Activated T-cell treated with anti-CD3 and anti-CD28 coated beads for 24 hours (primary cell): ENCODE data around the gene ADRA2A.

Source experiments
- DNase-seq: peaks from one replicate; pipeline ENCODE4 v3.0.0-alpha.2; 2020; ENCODE audit warnings: low read depth

The ADRA2A gene

DNA sequence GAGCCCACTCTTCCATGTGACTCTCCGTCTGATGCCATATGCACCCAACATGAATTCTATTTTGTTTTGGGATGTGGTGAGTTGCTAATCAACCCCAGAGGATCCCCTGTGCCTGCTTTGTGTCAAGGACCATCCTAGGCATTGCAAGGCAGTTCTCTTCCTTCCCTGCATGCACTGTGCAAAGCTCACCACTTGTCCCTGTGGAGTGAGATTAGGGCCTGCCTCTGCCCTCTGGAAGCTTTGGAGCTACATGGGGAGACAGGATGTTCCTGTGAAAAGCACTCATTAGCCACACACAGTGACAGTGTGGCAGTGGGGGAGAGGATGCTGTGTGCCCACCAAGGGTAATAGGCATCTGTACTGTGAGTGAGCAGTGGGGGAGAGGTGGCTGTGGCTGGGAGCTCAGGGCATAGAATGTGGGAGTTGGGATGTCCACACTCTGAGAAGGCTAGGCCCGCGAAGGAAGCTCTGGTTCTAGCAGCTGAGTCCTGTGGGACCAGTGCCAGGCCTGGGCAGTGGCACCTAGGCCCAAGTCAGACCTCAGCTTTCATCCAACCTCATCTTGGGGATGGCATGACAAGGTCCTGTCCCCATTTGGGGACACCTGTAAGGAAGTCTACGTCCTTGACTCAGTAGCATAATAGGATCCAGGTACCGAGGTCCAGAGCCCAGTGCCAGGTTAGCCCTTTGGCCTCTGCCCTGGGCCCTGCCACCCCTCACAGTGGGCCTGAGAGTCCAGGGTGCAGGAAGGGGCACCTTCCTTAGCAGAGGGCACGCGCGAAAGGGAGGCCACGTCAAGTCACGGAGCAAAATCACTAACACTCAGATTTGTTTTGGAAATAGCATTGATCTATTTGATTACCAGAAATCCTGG lies 6.6 kb downstream of the ADRA2A start:
- no peak for DNase-seq

GRCh38 chr10:111084366-111085255 lies 7.8 kb downstream of the ADRA2A start:
- no peak for DNase-seq

GRCh38 chr10:111085690-111086353 lies 9.0 kb downstream of the ADRA2A start:
- no peak for DNase-seq

DNA sequence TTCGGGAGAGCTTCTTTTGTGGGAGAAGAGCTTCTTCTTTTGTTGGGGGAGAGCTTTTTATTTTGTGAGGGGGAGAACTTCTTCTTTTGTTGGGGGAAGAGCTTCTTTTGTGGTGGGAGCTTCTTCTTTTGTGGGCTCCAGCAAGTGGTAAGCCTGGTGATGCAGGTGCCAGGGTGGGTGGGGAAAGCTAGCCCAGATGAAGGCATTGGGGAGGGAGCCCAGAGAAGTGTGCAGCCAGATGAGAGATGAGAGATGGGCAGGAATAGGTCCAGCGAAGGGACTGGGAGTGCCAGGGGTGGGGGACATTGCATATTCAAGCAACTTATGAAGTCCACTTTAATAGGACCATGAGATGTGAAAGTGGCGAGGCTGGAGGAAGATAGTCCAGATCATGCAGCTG lies 9.7 kb downstream of the ADRA2A start:
- DNase-seq: no peak

DNA sequence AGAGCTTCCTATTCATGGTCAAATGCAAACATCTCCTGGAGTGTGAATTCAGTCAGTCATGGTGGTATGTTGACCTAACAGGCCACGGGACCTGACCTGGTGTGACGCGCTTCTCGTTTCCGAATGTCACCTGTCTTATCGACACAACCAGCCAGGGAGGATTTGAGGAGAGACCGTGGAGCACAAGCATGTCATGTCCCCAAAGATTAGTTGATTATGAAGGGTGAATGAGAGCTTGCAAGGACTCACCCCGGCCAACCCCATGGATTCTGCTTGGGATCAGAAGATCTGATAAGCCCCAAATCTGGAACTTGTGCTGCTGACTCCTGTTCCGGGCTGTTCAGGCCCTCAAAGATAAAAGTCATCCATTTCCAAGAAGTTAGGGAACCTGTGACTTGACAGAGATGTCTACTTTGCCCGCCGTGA lies 10.5 kb downstream of the ADRA2A start:
- DNase-seq: no peak

- DNase-seq: no peak
Observed at GRCh38 chr10:111087968-111088505, 11.2 kb downstream of the ADRA2A start.

DNA sequence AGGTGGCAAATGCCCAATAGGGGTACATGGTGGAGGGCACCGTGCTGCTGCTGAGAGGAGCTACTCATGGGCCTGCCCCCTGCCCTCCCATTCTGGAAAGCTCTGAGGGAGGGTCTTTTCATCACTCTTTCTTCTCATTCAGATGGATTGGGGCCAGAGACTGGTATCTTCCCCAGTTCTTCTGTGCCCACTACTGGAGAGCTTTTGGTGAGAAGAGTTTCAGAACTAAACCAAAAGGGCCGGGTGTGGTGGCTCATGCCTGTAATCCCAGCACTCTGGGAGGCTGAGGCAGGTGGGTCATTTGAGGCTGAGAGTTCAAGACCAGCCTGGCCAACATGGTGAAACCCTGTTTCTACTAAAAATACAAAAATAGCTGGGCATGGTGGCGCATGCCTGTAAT lies 12.5 kb downstream of the ADRA2A start:
- no peak for DNase-seq

DNA sequence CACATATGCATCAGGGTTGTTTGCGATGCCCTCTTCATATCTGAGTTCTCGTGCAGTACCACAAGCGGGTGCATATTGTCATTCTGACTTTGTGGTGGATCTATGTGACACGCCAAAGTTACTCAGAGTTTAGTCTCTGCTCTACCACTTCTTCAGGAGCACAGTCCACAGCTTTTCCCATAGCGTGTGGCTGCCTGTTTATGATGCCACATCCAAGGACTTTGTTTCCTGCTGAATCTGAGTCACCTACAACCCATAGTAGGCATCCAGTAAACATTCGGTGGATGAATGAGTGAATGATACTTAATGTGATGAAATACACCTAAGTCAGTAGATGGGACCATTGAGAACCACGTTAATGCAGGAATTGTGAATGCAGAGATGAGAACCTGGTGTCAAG lies 15.0 kb downstream of the ADRA2A start:
- no peak for DNase-seq

DNA sequence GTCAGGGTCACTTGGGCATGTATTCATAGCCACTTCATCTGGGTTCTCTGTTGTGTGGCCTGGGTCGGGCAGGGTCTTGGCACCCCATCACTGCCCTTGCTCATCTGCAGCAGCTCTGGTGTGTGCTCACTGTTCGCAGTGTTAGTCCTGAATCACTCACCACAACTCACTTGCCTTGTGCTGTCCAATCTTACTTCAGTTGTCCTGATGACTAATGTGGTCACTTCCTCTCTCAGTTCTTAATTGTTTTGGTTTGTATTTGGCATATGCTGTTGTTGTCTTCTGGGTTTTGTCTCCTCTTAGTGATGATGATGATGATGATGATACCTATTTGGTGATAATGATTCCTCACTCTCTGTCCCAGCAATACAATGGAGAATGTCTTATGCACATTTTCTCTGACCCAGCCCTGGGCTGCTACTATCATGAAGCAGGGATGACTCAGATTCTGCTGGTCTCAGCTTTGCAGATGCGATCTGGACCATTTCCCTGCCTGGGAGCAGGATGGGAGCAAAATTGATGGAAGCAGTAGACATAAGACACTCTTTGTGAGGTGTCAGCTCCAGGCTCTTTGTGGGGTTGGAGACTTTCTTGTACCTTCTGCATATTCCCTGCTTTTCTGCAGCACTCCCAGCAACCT lies 17.0 kb downstream of the ADRA2A start:
- no peak for DNase-seq

DNA sequence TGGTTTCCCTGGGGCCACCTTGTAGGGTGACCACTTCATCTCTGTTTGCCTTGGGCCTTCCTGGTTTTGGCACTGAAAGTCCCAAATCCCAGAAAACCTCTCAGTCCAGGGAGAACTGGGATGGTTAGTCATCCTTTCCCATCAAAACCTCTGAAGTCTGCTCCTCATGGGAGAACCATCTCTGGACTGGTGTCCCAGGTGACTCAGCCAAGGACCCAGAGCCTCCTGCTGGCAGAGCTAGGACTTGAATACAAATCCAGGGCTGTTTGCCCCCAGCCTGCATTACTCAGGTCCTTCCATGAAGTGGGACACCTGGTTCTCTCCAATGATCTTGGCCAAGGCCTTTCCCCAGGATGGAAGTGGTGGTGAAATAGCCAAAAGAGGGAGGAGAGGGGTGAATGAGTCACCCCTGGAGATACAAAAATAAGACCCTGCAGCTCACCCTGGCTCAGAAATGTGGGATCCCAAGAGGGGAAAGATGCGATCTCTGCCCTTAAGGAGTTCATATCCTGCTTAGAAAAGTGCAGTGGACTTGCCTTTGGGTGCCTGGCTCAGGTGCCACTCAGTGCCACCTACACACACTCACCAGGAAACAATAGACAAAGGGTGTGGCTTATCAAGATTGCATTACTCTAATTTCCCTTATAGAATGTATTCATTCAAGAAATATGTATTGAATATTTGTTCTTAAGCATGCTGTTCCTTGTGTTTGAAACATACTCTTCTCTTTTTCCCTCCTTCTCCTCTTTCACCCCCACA lies 22.0 kb downstream of the ADRA2A start:
- no peak for DNase-seq

- DNase-seq: no peak
Observed at GRCh38 chr10:111100198-111100597, 23.4 kb downstream of the ADRA2A start.

GRCh38 chr10:111101796-111102195 lies 25.0 kb downstream of the ADRA2A start:
- no peak for DNase-seq

- no peak for DNase-seq
Observed at GRCh38 chr10:111102359-111102837, 25.6 kb downstream of the ADRA2A start.

- no peak for DNase-seq
Observed at GRCh38 chr10:111103196-111103840, 26.5 kb downstream of the ADRA2A start.

DNA sequence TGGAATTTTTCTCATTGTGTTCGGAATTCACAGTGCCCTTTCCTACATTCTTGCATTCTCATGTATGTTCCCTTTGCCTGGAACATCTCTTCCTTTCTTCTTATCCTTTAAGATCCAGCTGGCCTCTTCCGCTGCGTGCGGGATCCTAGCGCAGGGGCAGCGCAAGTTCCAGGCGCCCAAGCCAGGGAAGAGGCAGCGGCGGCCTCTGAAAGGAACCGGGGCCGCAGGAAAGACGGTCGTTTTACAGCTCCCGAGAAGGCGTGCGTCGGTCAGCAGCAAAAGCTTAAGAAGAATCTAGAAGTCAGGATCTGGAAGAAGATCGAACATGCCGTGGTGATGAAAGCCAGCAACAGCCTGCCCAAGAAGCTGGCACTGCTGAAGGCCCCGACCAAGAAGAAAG lies 28.0 kb downstream of the ADRA2A start:
- no peak for DNase-seq

DNA sequence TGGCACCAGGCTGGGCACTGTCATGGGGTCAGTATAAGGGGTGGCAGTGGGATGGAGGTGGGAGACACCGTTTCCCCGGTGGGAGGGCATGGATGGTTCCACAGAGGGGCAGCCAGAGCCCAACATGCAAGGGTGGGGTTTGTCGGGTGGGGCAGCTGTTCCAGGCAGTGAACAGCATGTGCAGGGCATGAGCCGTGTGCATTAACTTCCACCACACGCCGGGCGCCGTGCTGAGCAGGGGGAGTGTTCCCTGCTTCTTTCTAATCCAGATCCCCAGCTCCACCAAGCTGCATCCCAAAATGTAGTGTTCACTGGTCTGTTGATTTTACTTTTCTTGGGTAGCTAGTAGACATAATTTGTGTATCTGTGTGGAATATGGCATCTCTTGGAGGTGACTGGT lies 29.3 kb downstream of the ADRA2A start:
- no peak for DNase-seq

GRCh38 chr10:111107023-111107422 lies 30.2 kb downstream of the ADRA2A start:
- no peak for DNase-seq

- no peak for DNase-seq
Observed at GRCh38 chr10:111107846-111108245, 31.0 kb downstream of the ADRA2A start.

GRCh38 chr10:111108441-111108840 lies 31.6 kb downstream of the ADRA2A start:
- DNase-seq: no peak

DNA sequence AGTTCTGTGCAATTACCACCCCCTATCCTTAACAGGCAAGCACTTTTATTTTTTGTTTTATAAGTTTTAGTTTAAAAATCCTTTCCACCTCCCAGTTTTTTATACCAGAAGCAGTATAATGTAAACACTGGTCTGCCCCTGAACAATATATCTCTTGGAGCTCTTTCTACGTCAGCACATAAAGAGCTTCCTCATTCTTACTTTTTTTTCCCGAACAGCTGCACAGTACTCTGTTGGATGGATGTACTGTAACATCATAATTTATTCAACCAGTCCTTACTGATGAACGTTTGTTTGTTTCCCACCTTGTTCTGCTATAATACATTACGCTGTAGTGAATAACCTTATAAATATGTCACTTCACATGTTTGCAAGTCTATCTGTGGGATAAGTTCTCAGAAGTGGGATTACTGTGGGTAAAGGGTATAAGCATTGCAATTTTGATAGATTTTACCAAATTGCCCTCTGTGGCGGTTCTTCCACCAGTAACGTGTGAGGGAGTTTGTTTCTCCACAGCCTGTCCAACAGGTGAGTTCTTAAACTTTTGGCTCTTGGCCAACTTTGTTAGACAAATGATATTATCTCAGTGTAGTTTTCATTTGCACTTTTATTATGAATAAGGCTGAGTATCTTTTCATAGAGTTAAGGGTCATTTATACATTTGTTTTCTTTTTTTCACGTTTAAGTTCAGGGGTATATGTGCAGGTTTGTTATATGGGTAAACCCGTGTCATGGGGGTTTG lies 32.8 kb downstream of the ADRA2A start:
- DNase-seq: no peak
